Upper lobe of left lung (tissue), 6 donors: ENCODE results near the gene KHNYN. TPM values are rescaled to one million over a fixed set of nuclear protein-coding genes. Genes with fewer than 3 reads are reported as not detected.

Experiments used
- ATAC-seq, 2 donors: fragments of 200-7000 bp; cut with Tn5 transposase; one replicate each; pipeline ENCODE4 v1.9.1; 2022; ENCODE audit warnings: mild to moderate bottlenecking in 2 of 2, moderate library complexity in 2 of 2; ENCODE audit not compliant: low FRiP score in 2 of 2
- DNase-seq, 2 donors: peaks; one replicate each; pipeline ENCODE4 v3.0.0-alpha.2; 2019 to 2020
- H3K27ac ChIP-seq, 4 donors: fragments of 200-600 bp; sonication (generic); one replicate each; pipeline ENCODE4 v1.5.1; 2016 to 2019
- H3K27me3 ChIP-seq, 4 donors: fragments of 200-600 bp; sonication (generic); one replicate each; pipeline ENCODE4 v1.5.1; 2017 to 2019
- H3K36me3 ChIP-seq, 4 donors: fragments of 200-600 bp; sonication (generic); one replicate each; pipeline ENCODE4 v1.5.1; 2016 to 2019
- H3K4me1 ChIP-seq, 4 donors: fragments of 200-600 bp; sonication (generic); one replicate each; pipeline ENCODE4 v1.5.1; 2018 to 2019
- H3K4me3 ChIP-seq, 4 donors: fragments of 200-600 bp; sonication (generic); one replicate each; pipeline ENCODE4 v1.5.1; 2017 to 2019; ENCODE audit warnings: mild to moderate bottlenecking in 2 of 4, moderate library complexity in 1 of 4
- H3K9me3 ChIP-seq, 4 donors: fragments of 200-600 bp; sonication (generic); one replicate each; pipeline ENCODE4 v1.5.1; 2018 to 2019
- CTCF ChIP-seq, 6 experiments: fragments of 450-650 bp in 4 of 6; fragments of 200-600 bp in 2 of 6; sonication (generic) in 2 of 6; IDR thresholded peaks; one replicate each; pipeline ENCODE4 v1.5.1; 2016 to 2019; ENCODE audit warnings: antibody characterized with exemption in 6 of 6
- EP300 ChIP-seq, 4 donors: sonication (generic); formaldehyde crosslinking; IDR thresholded peaks; one replicate each; pipeline ENCODE4 v1.5.1; 2017; ENCODE audit warnings: antibody characterized with exemption in 4 of 4, control low read depth in 2 of 4
- POLR2A ChIP-seq, 4 donors: fragments of 450-650 bp; IDR thresholded peaks; one replicate each; pipeline ENCODE4 v1.5.1; 2016 to 2017; ENCODE audit warnings: antibody characterized with exemption in 4 of 4, mild to moderate bottlenecking in 2 of 4
- POLR2AphosphoS5 ChIP-seq, 2 donors: sonication (generic); formaldehyde crosslinking; IDR thresholded peaks; one replicate each; pipeline ENCODE4 v1.5.1; 2017; ENCODE audit warnings: antibody characterized with exemption in 2 of 2
- WGBS, 2 donors: methylation state at CpG; one replicate each; pipeline ENCODE4 v1.1.5; 2017 to 2018; 5-methylcytosine and 5-hydroxymethylcytosine counted together
- total RNA-seq, 6 donors: library from RNA; depleted of rRNA in 4 of 6; stranded (reverse); fragments of >200 nt in 4 of 6; gene quantifications; one replicate each; pipeline versions ENCODE4 v1.1.0 to v1.2.1, GENCODE V29; 2016 to 2021
- donor health status: DM: no; HTN: no; CAD: no; lungs with moderate emphysema.
- donor health status: DM: no; HTN: yes; CAD: no; lungs with severe emphysema.

KHNYN gene
- total RNA-seq, 6 donors from 2014 or later: 43.9 to 136 (median 66.4) TPM

GRCh38 chr14:24483604-24484252 is 54.0 kb downstream of the KHNYN start:
- DNase-seq: no peak

More at GRCh38 chr14:24483604-24484252, 54.0 kb downstream of the KHNYN start:
- TF ChIP-seq EP300 (IDR thresholded peaks at IDR 0.05) (no peak), CTCF (IDR thresholded peaks at IDR 0.05) (no peak), POLR2AphosphoS5 (IDR thresholded peaks at IDR 0.05) (no peak), POLR2A (IDR thresholded peaks at IDR 0.05) (no peak)
- no peak overlapping the region for H3K4me3 ChIP-seq
- ATAC-seq: peak in 1 of 2 donors; percentile 12
- H3K27ac ChIP-seq: no peak overlapping the region
- H3K4me1 ChIP-seq: peaks cover 0 to 3% (median 0%) of the 10 kb centered on the region in 4 donors
- WGBS, 2 donors: 50 to 51% methylated on average over 4 of the region's 4 CpGs
- no peaks in the 10 kb centered on the region for H3K9me3 ChIP-seq
- no peaks in the 10 kb centered on the region for H3K36me3 ChIP-seq
- no peaks in the 10 kb centered on the region for H3K27me3 ChIP-seq

Other genes with a start within 250 kb of the KHNYN start
- 10 to 100 TPM; 20.8 to 50.3 (median 35.2) TPM for gene IPO4, start 241.1 kb upstream of the KHNYN start, total RNA-seq
- gene TM9SF1, start 234.5 kb upstream of the KHNYN start, total RNA-seq: 10 to 100 TPM; 15.7 to 75.4 (median 53.8) TPM
- gene TSSK4, start 224.3 kb upstream of the KHNYN start, total RNA-seq: 1 to 10 TPM in 1 of 6 donors, not detected in 5; 1.3 TPM
- gene CHMP4A, start 216.5 kb upstream of the KHNYN start, total RNA-seq: 100 to 1,000 TPM in 1 of 6 donors, 10 to 100 TPM in 5; 39.9 to 112 (median 61.5) TPM
- 10 to 100 TPM in 4 of 6 donors, 1 to 10 TPM in 2; 8.1 to 21.1 (median 12.7) TPM for gene MDP1, start 213.9 kb upstream of the KHNYN start, total RNA-seq
- 100 to 1,000 TPM in 4 of 6 donors, 10 to 100 TPM in 2; 39.8 to 144 (median 121) TPM for gene NEDD8, start 197.6 kb upstream of the KHNYN start, total RNA-seq
- 10 to 100 TPM; 26.2 to 76.9 (median 47.2) TPM for gene GMPR2, start 197.0 kb upstream of the KHNYN start, total RNA-seq
- gene TINF2, start 187.3 kb upstream of the KHNYN start, total RNA-seq: 100 to 1,000 TPM in 1 of 6 donors, 10 to 100 TPM in 5; 46.1 to 109 (median 86.4) TPM
- 10 to 100 TPM in 4 of 6 donors, 1 to 10 TPM in 2; 9.1 to 29.2 (median 11.1) TPM for gene TGM1, start 166.8 kb upstream of the KHNYN start, total RNA-seq
- 100 to 1,000 TPM in 1 of 6 donors, 10 to 100 TPM in 5; 22.7 to 125 (median 58.9) TPM for gene RABGGTA, start 158.4 kb upstream of the KHNYN start, total RNA-seq
- gene DHRS1, start 130.2 kb upstream of the KHNYN start, total RNA-seq: 10 to 100 TPM; 23.0 to 60.3 (median 32.8) TPM
- 10 to 100 TPM; 13.3 to 31.4 (median 22.6) TPM for gene NOP9, start 130.1 kb upstream of the KHNYN start, total RNA-seq
- gene CIDEB, start 122.0 kb upstream of the KHNYN start, total RNA-seq: 10 to 100 TPM in 5 of 6 donors, 1 to 10 TPM in 1; 9.4 to 14.8 (median 12.8) TPM
- 10 to 100 TPM in 4 of 6 donors, 1 to 10 TPM in 2; 6.2 to 49.2 (median 10.9) TPM for gene LTB4R2, start 119.8 kb upstream of the KHNYN start, total RNA-seq
- 10 to 100 TPM; 11.1 to 71.2 (median 17.7) TPM for gene LTB4R, start 118.5 kb upstream of the KHNYN start, total RNA-seq
- 100 to 1,000 TPM in 2 of 6 donors, 10 to 100 TPM in 4; 22.4 to 159 (median 43.7) TPM for gene ADCY4, start 94.9 kb upstream of the KHNYN start, total RNA-seq
- gene RIPK3, start 90.0 kb upstream of the KHNYN start, total RNA-seq: 10 to 100 TPM; 16.1 to 92.2 (median 29.1) TPM
- gene NFATC4, start 61.8 kb upstream of the KHNYN start, total RNA-seq: 10 to 100 TPM in 5 of 6 donors, 1 to 10 TPM in 1; 8.5 to 98.5 (median 42.1) TPM
- gene NYNRIN, start 31.0 kb upstream of the KHNYN start, total RNA-seq: 10 to 100 TPM in 5 of 6 donors, 1 to 10 TPM in 1; 5.5 to 18.7 (median 14.4) TPM
- gene CBLN3, start 286 bp upstream of the KHNYN start, total RNA-seq: 1 to 10 TPM; 1.1 to 4.2 (median 3.1) TPM
- gene SDR39U1, start 12.8 kb downstream of the KHNYN start, total RNA-seq: 10 to 100 TPM; 34.9 to 88.0 (median 52.6) TPM
- gene CMA1, start 78.3 kb downstream of the KHNYN start, total RNA-seq: 1 to 10 TPM in 1 of 6 donors, under 1 TPM in 1, not detected in 4; 0.37 to 1.8 TPM
- gene CTSG, start 146.3 kb downstream of the KHNYN start, total RNA-seq: 10 to 100 TPM in 1 of 6 donors, 1 to 10 TPM in 2, under 1 TPM in 1, not detected in 2; 0.89 to 20.9 (median 3.7) TPM
- 1 to 10 TPM; 1.7 to 5.9 (median 4.5) TPM for gene GZMH, start 179.7 kb downstream of the KHNYN start, total RNA-seq
- gene GZMB, start 204.2 kb downstream of the KHNYN start, total RNA-seq: 10 to 100 TPM in 3 of 6 donors, 1 to 10 TPM in 3; 2.1 to 12.0 (median 9.8) TPM